Activated naive CD8-positive, alpha-beta T cell treated with anti-CD3 and anti-CD28 coated beads, Interleukin-2, amount 10 ng/mL, durations not matched to agents 7 days and 5 days (primary cell): ENCODE results near the gene VIM. TPM values are rescaled to one million over a fixed set of nuclear protein-coding genes. Genes with fewer than 3 reads are reported as not detected.
A peak's percentile ranks its signal among the peaks of the same experiment; 100 is the strongest.
"Not testable (repeated sequence)": the region's sequence is repeated elsewhere in the genome, so short reads cannot be mapped to it uniquely, and the experiment has no call there.

Experiments
- ATAC-seq: fragments of 150-1000 bp; cut with Tn5 transposase; one replicate; pipeline ENCODE4 v1.10.0; 2021; ENCODE audit warnings: low read depth, moderate library complexity
- POLR2A ChIA-PET: fragments of 350-600 bp; sonication (Branson Sonifier 250); formaldehyde crosslinking; loops from one replicate; lab custom pipeline; 2021; ENCODE audit warnings: antibody characterized with exemption; lab: Charles Lee
- DNase-seq: peaks from one replicate; pipeline ENCODE4 v3.0.0; 2021
- H3K27ac Mint-ChIP-seq: one replicate; pipeline ENCODE4 v1.8.0; 2022; ENCODE audit warnings: mild to moderate bottlenecking, mixed read lengths
- H3K27me3 Mint-ChIP-seq: one replicate; pipeline ENCODE4 v1.8.0; 2022; ENCODE audit warnings: mild to moderate bottlenecking, moderate library complexity, mixed read lengths
- H3K36me3 Mint-ChIP-seq: one replicate; pipeline ENCODE4 v1.8.0; 2021; ENCODE audit warnings: mild to moderate bottlenecking, mixed read lengths
- H3K4me1 Mint-ChIP-seq: one replicate; pipeline ENCODE4 v1.8.0; 2021; ENCODE audit warnings: mixed read lengths
- H3K4me3 Mint-ChIP-seq: one replicate; pipeline ENCODE4 v1.8.0; 2022; ENCODE audit warnings: mild to moderate bottlenecking, moderate library complexity, mixed read lengths
- H3K9me3 Mint-ChIP-seq: one replicate; pipeline ENCODE4 v1.8.0; 2021; ENCODE audit warnings: mixed read lengths
- total RNA-seq, 2 experiments: library from RNA; stranded (reverse); gene quantifications; one replicate each; pipeline ENCODE4 v1.2.3, GENCODE V29; 2021

The VIM gene
- total RNA-seq, 2 experiments from 2014 or later: 1,681 to 1,738 TPM

- H3K27me3 Mint-ChIP-seq: no peaks in the 10 kb centered on the region
- no peak for DNase-seq
- no peak for ATAC-seq
- POLR2A ChIA-PET: interaction anchor here (1.2 to 1.9 kb wide), 2 partner anchors 8 to 37 kb away, joined by 5 to 7 read pairs; partner anchors contain the start of gene TRDMT1
- H3K27ac Mint-ChIP-seq: no peak overlapping the region
- no peaks in the 10 kb centered on the region for H3K9me3 Mint-ChIP-seq
- H3K4me1 Mint-ChIP-seq: peaks cover 36% of the 10 kb centered on the region
- peaks cover 43% of the 10 kb centered on the region for H3K36me3 Mint-ChIP-seq
- no peak overlapping the region for H3K4me3 Mint-ChIP-seq
These were observed 9.9 kb downstream of the VIM start for GRCh38 chr10:17237915-17238444.

DNA sequence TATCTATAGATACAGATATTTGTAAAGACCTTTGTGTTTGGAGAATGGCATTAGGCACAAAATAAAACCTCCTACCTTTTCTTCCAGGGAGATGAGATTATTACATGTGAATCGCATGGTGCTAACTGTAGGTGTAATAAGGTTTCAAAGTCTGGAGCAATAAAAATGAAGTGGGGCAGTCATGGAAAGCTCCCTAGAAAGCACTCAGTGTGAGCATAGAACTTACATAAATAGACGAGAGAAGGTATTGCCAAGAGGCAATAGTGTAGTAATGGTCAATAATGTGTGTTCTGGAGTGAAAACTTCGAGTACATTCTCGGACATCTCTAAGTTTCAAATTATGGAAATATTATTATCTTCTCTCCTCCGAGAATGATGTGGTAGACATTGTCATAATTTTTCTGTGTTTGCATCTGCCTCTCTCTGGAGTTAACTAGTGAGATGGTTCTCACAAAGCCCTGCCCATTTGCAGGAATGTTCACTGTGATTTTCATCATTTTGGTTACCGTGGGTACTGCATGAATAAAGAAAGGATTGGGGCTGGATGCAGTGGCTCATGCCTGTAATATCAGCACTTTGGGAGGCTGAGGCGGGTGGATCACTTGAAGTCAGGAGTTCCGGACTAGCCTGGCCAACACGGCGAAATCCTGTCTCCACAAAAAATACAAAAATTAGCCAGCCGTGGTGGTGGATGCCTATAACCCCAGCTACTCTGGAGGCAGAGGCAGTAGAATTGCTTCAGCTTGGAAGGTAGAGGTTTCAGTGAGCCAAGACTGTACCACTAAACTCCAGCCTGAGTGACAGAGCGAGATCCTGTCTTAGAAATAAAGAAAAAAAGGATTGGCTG lies 10.6 kb downstream of the VIM start:
- Mint-ChIP-seq H3K36me3 (peaks cover 39% of the 10 kb centered on the region), H3K4me1 (peaks cover 30% of the 10 kb centered on the region), H3K27ac (no peak overlapping the region), H3K4me3 (no peak overlapping the region), H3K27me3 (no peaks in the 10 kb centered on the region), H3K9me3 (no peaks in the 10 kb centered on the region)
- ATAC-seq: peak; percentile 8
- POLR2A ChIA-PET: interaction anchor here (1.2 to 1.9 kb wide), 2 partner anchors 9 to 38 kb away, joined by 5 to 7 read pairs; partner anchors contain the start of gene TRDMT1
- no peak for DNase-seq

DNA sequence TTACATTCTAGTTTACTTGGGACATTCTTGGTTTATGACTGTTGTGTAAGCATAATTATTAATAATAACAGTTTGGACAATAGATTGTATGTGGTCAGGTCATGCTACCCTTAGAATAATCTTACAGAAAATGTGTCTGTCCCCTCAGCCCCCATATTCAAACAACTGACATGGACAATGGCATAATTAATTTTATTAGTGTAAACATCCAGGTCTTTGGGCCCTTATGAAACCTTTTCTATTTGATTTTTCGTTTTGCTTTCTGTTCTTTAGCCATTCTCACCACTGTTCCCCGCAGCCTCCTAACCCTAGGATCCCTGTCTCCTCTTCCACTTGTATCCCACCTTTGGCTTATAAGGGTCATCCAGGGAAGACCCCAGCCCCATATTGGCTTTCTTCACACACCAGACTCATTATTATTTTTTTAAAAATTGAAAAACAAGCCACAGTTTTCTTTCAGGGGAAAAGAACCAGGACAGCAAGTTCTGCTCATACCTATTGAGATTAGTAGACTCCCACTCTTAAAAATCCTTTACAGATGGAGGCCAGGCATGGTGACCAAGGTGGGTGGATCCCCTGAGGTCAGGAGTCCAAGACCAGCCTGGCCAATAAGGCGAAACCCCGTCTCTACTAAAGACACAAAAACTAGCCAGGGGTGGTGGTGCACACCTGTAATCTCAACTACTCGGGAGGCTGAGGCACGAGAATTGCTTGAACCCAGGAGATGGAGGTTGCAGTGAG lies 11.5 kb downstream of the VIM start:
- Mint-ChIP-seq H3K4me1 (peaks cover 26% of the 10 kb centered on the region), H3K9me3 (no peaks in the 10 kb centered on the region), H3K27me3 (no peaks in the 10 kb centered on the region), H3K4me3 (no peak overlapping the region), H3K27ac (no peak overlapping the region), H3K36me3 (peaks cover 32% of the 10 kb centered on the region)
- ATAC-seq: no peak
- POLR2A ChIA-PET: interaction anchor here (1.2 kb wide), 1 partner anchor 9 kb away, joined by 6 read pairs; no protein-coding TSS in a partner anchor
- DNase-seq: no peak

GRCh38 chr10:17240096-17240495 lies 12.1 kb downstream of the VIM start:
- H3K27ac Mint-ChIP-seq: no peak overlapping the region

DNA sequence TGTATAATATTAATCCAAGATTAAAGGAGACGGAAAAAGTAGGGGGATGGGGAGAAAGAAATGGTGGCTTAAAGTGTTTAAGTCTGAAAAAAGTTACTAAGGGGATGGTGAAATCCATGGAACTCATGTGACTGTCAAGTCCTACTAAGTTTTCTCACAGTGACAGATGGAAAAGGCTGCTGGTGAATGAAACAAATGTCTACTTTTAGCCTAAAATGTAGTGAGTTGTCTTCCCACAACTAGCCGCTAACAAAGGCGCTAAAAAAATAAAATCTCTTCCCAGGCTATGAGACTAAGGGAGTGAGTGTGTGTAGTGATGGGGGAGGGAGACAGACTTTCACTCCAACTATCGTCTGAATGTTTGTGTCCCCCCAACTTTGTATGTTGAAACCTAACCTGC lies 12.6 kb downstream of the VIM start:
- Mint-ChIP-seq H3K4me3 (no peak overlapping the region), H3K36me3 (peaks cover 22% of the 10 kb centered on the region), H3K27ac (no peak overlapping the region), H3K27me3 (no peaks in the 10 kb centered on the region), H3K9me3 (no peaks in the 10 kb centered on the region), H3K4me1 (peaks cover 17% of the 10 kb centered on the region)
- DNase-seq (no peak), ATAC-seq (no peak)
- POLR2A ChIA-PET: interaction anchor here (1.2 kb wide), 1 partner anchor 10 kb away, joined by 6 read pairs; no protein-coding TSS in a partner anchor

More at GRCh38 chr10:17240096-17240495, 12.1 kb downstream of the VIM start:
- no peaks in the 10 kb centered on the region for H3K9me3 Mint-ChIP-seq
- no peak for ATAC-seq
- H3K36me3 Mint-ChIP-seq: peaks cover 26% of the 10 kb centered on the region
- DNase-seq: no peak
- H3K4me3 Mint-ChIP-seq: no peak overlapping the region
- POLR2A ChIA-PET: interaction anchor here (1.2 kb wide), 1 partner anchor 10 kb away, joined by 6 read pairs; no protein-coding TSS in a partner anchor
- H3K4me1 Mint-ChIP-seq: peaks cover 20% of the 10 kb centered on the region
- no peaks in the 10 kb centered on the region for H3K27me3 Mint-ChIP-seq

GRCh38 chr10:17241611-17242333 lies 13.7 kb downstream of the VIM start:
- POLR2A ChIA-PET: interaction anchor here (0.7 to 2.1 kb wide), 3 partner anchors 41 to 350 kb away, joined by 4 to 7 read pairs (median 6); partner anchors contain the start of gene TRDMT1
- DNase-seq: no peak
- H3K36me3 Mint-ChIP-seq: peaks cover 16% of the 10 kb centered on the region
- H3K27ac Mint-ChIP-seq: peak overlapping the region; percentile 67
- H3K4me1 Mint-ChIP-seq: peaks cover 10% of the 10 kb centered on the region
- H3K9me3 Mint-ChIP-seq: peaks cover 6% of the 10 kb centered on the region
- H3K27me3 Mint-ChIP-seq: no peaks in the 10 kb centered on the region
- peak; percentile 30 for ATAC-seq
- H3K4me3 Mint-ChIP-seq: no peak overlapping the region

DNA sequence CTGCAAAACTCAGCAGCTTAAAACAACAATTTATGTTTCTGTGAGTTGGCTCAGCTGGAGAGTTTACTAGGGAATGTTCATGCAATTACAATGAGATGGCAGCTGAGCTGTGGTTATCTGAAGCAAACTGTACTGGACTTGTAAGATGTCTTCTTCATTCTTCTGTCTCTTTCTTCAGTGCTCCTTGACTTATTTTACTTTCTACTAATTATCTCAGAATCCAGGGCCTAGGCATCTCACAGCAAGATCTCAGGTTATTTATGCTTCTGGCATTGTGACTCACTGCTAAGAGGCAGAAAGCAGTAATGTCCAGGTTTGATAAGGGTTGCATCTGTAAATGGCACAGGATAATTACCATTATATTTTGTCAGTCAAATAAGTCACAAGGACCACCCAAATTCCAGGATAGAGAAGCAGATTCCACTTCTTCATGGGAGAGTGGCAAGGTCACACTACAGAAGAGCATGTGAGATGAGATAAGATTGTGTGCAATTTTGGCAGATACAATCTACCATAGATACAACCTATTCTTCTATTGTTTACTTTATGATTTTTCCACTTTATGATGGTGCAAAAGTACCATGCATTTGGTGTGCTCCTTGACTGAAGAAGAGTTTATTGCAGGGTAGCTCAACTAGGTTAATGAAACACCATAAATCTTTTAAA lies 16.8 kb downstream of the VIM start:
- Mint-ChIP-seq H3K9me3 (peaks cover 14% of the 10 kb centered on the region), H3K27me3 (no peaks in the 10 kb centered on the region), H3K27ac (peak overlapping the region; percentile 28), H3K36me3 (peaks cover 15% of the 10 kb centered on the region), H3K4me3 (no peak overlapping the region), H3K4me1 (peaks cover 6% of the 10 kb centered on the region)
- POLR2A ChIA-PET: no interaction called here
- DNase-seq: no peak
- no peak for ATAC-seq

GRCh38 chr10:17247210-17247609 lies 19.2 kb downstream of the VIM start:
- peaks cover 8% of the 10 kb centered on the region for H3K36me3 Mint-ChIP-seq
- H3K27me3 Mint-ChIP-seq: no peaks in the 10 kb centered on the region
- peaks cover 2% of the 10 kb centered on the region for H3K4me1 Mint-ChIP-seq
- H3K4me3 Mint-ChIP-seq: no peak overlapping the region
- no peak for DNase-seq
- peaks cover 14% of the 10 kb centered on the region for H3K9me3 Mint-ChIP-seq
- no peak overlapping the region for H3K27ac Mint-ChIP-seq
- POLR2A ChIA-PET: interaction anchor here (0.6 to 1.1 kb wide), 3 partner anchors 17 to 402 kb away, joined by 3 to 4 read pairs (median 3); no protein-coding TSS in a partner anchor
- ATAC-seq: no peak

GRCh38 chr10:17248964-17249363 lies 20.9 kb downstream of the VIM start:
- POLR2A ChIA-PET: no interaction called here
- no peak for ATAC-seq
- Mint-ChIP-seq H3K4me1 (no peaks in the 10 kb centered on the region), H3K4me3 (no peak overlapping the region), H3K36me3 (peaks cover 8% of the 10 kb centered on the region), H3K9me3 (peaks cover 14% of the 10 kb centered on the region), H3K27me3 (no peaks in the 10 kb centered on the region), H3K27ac (no peak overlapping the region)
- no peak for DNase-seq

DNA sequence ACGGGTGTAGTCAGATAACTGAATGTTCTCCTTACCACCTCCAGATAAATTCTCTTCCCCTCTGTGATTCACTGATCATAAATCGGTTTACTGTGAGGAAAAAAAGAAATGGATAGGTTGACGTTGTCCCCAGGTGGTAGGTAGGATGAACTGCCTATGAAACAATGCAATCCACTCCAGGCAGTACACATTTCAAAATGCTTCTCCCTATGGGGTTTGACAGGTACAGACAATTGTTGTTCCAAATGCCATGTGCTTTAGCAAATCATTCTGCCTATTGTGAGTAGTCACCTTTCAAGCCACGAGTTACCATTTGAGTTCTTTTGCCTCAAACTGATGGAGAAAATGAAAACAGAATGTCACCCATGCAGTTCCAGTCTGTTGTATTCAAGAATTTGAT lies 21.8 kb downstream of the VIM start:
- ATAC-seq: peak; percentile 47
- POLR2A ChIA-PET: interaction anchor here (1.1 kb wide), 1 partner anchor 18 kb away, joined by 3 read pairs; no protein-coding TSS in a partner anchor
- H3K4me1 Mint-ChIP-seq: no peaks in the 10 kb centered on the region
- no peak overlapping the region for H3K4me3 Mint-ChIP-seq
- no peaks in the 10 kb centered on the region for H3K27me3 Mint-ChIP-seq
- DNase-seq: no peak
- H3K27ac Mint-ChIP-seq: no peak overlapping the region
- H3K9me3 Mint-ChIP-seq: peaks cover 14% of the 10 kb centered on the region
- peaks cover 8% of the 10 kb centered on the region for H3K36me3 Mint-ChIP-seq

DNA sequence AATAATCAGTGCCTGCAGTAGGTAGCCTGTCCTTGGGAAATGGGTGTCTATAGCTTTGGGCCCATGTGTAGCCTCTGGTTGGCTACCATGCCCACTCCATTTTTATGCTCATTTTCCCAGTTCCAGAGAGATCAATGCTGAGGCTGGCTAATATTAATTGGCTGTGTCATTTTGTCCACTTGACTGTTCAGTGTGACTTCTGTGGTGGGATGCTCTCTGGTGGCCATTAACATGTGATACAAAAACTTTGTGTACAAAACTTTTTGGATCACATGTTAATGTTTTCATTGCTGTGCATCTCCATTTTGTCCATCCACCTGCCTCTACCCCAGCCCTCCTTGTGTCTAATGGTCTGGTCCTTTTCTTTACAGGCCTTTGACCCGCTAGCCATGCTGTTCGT lies 22.7 kb downstream of the VIM start:
- Mint-ChIP-seq H3K27ac (no peak overlapping the region), H3K9me3 (peaks cover 14% of the 10 kb centered on the region), H3K36me3 (peaks cover 8% of the 10 kb centered on the region), H3K4me1 (no peaks in the 10 kb centered on the region), H3K27me3 (no peaks in the 10 kb centered on the region), H3K4me3 (no peak overlapping the region)
- POLR2A ChIA-PET: interaction anchor here (1.1 kb wide), 1 partner anchor 17 kb away, joined by 3 read pairs; no protein-coding TSS in a partner anchor
- no peak for DNase-seq
- no peak for ATAC-seq

DNA sequence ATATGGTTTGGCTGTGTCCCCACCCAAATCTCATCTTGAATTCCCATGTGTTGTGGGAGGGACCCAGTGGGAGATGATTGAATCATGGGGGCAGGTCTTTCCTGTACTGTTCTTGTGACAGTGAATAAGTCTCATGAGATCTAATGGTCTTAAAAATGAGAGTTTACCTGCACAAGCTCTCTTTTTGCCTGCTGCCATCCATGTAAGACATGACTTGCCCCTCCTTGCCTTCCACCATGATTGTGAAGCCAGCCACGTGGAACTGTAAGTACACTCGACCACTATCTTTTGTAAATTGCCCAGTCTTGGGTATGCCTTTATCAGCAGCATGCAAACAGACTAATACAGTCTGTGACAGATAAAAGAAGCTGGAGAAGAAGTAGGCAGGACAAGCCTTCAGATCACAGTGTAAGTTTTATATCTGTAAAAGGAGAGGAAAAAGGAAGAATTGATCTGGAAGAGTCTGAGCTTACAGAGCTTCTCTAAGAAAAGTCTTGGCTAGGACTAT lies 26.6 kb downstream of the VIM start:
- H3K27ac Mint-ChIP-seq, DNase-seq, ATAC-seq, H3K4me1 Mint-ChIP-seq, H3K36me3 Mint-ChIP-seq, H3K4me3 Mint-ChIP-seq, H3K9me3 Mint-ChIP-seq, POLR2A ChIA-PET, H3K27me3 Mint-ChIP-seq: not testable (repeated sequence)
